Endothelial cell (in vitro differentiated cells): ENCODE data around the gene ZNF512B. TPM values are rescaled to one million over a fixed set of nuclear protein-coding genes. Genes with fewer than 3 reads are reported as not detected.

Experiments
- DNase-seq: peaks from one replicate; pipeline ENCODE4 v3.0.0; 2021; ENCODE audit warnings: low spot score
- H3K27ac Mint-ChIP-seq: one replicate; pipeline ENCODE4 v1.8.0; 2021; ENCODE audit warnings: mixed read lengths, inconsistent platforms; ENCODE audit not compliant: unreplicated experiment
- H3K27me3 Mint-ChIP-seq: one replicate; pipeline ENCODE4 v1.8.0; 2021; ENCODE audit warnings: mild to moderate bottlenecking, moderate library complexity, mixed read lengths, inconsistent platforms; ENCODE audit not compliant: unreplicated experiment
- H3K36me3 Mint-ChIP-seq: one replicate; pipeline ENCODE4 v1.8.0; 2021; ENCODE audit warnings: mild to moderate bottlenecking, low read depth, mixed read lengths, inconsistent platforms; ENCODE audit not compliant: unreplicated experiment
- H3K4me1 Mint-ChIP-seq: one replicate; pipeline ENCODE4 v1.8.0; 2021; ENCODE audit warnings: mild to moderate bottlenecking, mixed read lengths, inconsistent platforms; ENCODE audit not compliant: unreplicated experiment
- H3K4me3 Mint-ChIP-seq: one replicate; pipeline ENCODE4 v1.8.0; 2021; ENCODE audit warnings: mild to moderate bottlenecking, mixed read lengths, inconsistent platforms; ENCODE audit not compliant: unreplicated experiment
- H3K9me3 Mint-ChIP-seq: one replicate; pipeline ENCODE4 v1.8.0; 2021; ENCODE audit warnings: mixed read lengths, inconsistent platforms; ENCODE audit not compliant: unreplicated experiment
- total RNA-seq: library from RNA; stranded (reverse); fragmentation: NEBNext Ultra II Directional; extraction: Animal tissue kit (Norgen Biotek cat#: 25700); gene quantifications from one replicate; pipeline ENCODE4 v1.2.1, GENCODE V29; 2021; ENCODE audit not compliant: unreplicated experiment
- TF ChIP-seq, protein P1 (sequence below): fragments of 200-600 bp; sonication (generic); IDR thresholded peaks from one replicate; pipeline ENCODE4 v1.5.0; 2021; ENCODE audit warnings: antibody characterized with exemption; ENCODE audit not compliant: unreplicated experiment

ZNF512B gene
- total RNA-seq, 1 donor from 2014 or later = 40.8 TPM

DNA sequence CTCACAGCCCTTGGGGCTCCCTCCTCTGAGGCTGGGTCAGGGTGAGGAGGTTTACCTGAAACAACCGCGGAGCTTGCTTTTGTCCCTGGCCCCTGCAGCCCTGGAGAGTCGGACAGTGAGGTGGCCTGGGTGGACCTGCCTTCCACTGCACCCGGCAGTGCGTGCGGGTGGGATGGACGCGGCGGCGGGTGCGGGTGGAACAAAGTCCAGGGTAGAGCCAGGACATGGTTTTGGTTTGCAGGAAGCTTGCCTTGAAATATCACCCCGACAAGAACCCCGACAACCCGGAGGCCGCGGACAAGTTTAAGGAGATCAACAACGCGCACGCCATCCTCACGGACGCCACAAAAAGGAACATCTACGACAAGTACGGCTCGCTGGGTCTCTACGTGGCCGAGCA is 40.7 kb downstream of the ZNF512B start:
- TF ChIP-seq, protein P1, sequence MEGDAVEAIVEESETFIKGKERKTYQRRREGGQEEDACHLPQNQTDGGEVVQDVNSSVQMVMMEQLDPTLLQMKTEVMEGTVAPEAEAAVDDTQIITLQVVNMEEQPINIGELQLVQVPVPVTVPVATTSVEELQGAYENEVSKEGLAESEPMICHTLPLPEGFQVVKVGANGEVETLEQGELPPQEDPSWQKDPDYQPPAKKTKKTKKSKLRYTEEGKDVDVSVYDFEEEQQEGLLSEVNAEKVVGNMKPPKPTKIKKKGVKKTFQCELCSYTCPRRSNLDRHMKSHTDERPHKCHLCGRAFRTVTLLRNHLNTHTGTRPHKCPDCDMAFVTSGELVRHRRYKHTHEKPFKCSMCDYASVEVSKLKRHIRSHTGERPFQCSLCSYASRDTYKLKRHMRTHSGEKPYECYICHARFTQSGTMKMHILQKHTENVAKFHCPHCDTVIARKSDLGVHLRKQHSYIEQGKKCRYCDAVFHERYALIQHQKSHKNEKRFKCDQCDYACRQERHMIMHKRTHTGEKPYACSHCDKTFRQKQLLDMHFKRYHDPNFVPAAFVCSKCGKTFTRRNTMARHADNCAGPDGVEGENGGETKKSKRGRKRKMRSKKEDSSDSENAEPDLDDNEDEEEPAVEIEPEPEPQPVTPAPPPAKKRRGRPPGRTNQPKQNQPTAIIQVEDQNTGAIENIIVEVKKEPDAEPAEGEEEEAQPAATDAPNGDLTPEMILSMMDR = no peak
- Mint-ChIP-seq H3K4me3 (no peak overlapping the region), H3K4me1 (peaks cover 8% of the 10 kb centered on the region), H3K9me3 (no peaks in the 10 kb centered on the region), H3K27ac (no peak overlapping the region), H3K27me3 (peaks cover 5% of the 10 kb centered on the region), H3K36me3 (peaks cover 41% of the 10 kb centered on the region)
- DNase-seq = no peak

DNA sequence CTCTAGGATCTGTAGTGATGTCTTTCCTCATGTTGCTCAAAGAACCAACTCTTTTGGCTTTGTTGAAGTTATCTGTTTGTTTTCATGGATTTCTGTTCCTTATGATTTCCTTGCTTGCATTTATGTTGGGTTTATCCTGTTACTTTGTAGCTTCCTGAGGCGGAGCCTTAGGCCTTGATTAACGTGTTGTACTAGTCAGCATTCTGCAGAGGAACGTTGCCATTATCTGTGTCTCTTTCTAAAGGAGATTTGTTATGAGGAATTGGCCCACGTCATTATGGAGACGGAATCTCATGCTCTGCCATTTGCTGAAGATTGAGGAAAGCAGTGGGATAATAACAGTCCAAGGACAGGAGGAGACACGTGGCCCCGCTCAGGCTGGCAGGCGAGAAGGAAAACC is 43.4 kb downstream of the ZNF512B start:
- Mint-ChIP-seq H3K27me3 (peaks cover 5% of the 10 kb centered on the region), H3K36me3 (peaks cover 31% of the 10 kb centered on the region), H3K4me3 (no peak overlapping the region), H3K27ac (peak overlapping the region; percentile 44), H3K9me3 (no peaks in the 10 kb centered on the region), H3K4me1 (peaks cover 8% of the 10 kb centered on the region)
- TF ChIP-seq, protein P1 = no peak
- DNase-seq = no peak

DNA sequence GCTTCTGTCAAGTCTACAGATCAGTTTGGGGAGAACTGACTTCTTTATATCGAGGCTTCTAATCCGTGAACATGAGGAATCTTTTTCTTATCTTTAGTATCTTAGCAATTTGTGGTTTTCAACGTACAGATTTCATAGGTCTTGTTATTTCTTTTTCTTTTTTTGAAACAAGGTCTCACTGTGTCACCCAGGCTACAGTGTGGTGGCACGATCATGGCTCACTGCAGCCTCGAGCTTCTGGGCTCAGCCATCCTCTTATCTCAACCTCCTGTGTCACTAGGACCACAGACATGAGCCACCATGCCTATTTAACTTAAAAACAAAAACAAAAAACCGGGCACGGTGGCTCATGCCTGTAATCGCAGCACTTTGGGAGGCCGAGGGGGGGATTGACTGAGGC is 45.5 kb downstream of the ZNF512B start:
- TF ChIP-seq, protein P1 = no peak
- Mint-ChIP-seq H3K4me3 (no peak overlapping the region), H3K9me3 (no peaks in the 10 kb centered on the region), H3K36me3 (peaks cover 20% of the 10 kb centered on the region), H3K27ac (no peak overlapping the region), H3K27me3 (no peaks in the 10 kb centered on the region), H3K4me1 (peaks cover 8% of the 10 kb centered on the region)
- no peak for DNase-seq

DNA sequence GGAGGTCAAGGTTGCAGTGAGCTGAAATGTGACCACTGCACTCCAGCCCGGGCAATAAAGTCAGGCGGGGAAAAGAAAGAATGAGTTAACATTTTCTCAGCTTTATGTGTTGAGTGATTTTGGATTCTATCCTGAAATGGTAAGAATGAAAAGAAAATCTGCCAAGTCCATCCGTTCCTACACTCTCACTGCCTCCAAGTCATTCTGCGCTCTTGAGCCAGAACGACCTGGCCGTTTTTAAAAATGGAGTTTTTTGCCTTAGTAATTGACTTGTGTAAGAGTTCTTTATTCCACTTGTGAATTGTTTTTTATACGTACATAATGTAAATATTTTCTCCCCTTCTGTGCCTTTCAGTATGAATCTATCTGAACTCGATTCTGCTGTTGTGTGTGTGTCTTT is 46.1 kb downstream of the ZNF512B start:
- Mint-ChIP-seq H3K27ac (no peak overlapping the region), H3K9me3 (no peaks in the 10 kb centered on the region), H3K36me3 (peaks cover 20% of the 10 kb centered on the region), H3K4me3 (no peak overlapping the region), H3K4me1 (peaks cover 8% of the 10 kb centered on the region), H3K27me3 (no peaks in the 10 kb centered on the region)
- DNase-seq = no peak
- TF ChIP-seq, protein P1 = no peak

DNA sequence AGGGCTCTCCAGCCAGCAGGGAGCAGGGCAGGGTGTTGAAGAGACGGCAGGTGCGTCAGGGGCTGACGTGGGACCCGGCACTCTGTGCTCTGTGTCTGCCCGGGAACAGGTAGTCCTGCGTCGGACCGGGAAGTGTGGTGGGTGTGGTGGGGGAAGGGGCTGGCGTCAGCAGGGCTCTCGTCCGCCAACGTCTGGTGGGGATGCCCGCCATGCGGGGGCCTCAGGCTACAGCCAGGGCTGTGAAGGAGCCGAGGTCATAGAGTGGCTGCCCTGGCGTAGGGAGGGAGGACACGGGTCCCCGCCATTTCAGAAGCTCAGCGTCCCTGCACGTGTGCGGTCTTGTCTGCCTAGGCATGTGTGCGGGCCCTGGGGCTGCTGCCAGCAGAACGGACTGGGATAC is 49.5 kb downstream of the ZNF512B start:
- peaks cover 3% of the 10 kb centered on the region for H3K4me1 Mint-ChIP-seq
- H3K9me3 Mint-ChIP-seq = no peaks in the 10 kb centered on the region
- H3K27me3 Mint-ChIP-seq = no peaks in the 10 kb centered on the region
- H3K4me3 Mint-ChIP-seq = no peak overlapping the region
- H3K27ac Mint-ChIP-seq = no peak overlapping the region
- DNase-seq = no peak
- H3K36me3 Mint-ChIP-seq = peaks cover 13% of the 10 kb centered on the region
- TF ChIP-seq, protein P1 = no peak
